Uterus (tissue), 2 donors: ENCODE data around the gene CTTN.

Experiments used
- CTCF ChIP-seq, 4 experiments: fragments of 200-600 bp in 2 of 4; fragments of 450-650 bp in 2 of 4; sonication (generic) in 2 of 4; IDR thresholded peaks; one replicate each; pipeline ENCODE4 v1.5.1; 2016 to 2019; ENCODE audit warnings: antibody characterized with exemption in 4 of 4, mild to moderate bottlenecking in 2 of 4, moderate library complexity in 1 of 4
- POLR2A ChIP-seq, 2 donors: fragments of 450-650 bp; IDR thresholded peaks; one replicate each; pipeline ENCODE4 v1.6.1; 2016; ENCODE audit warnings: antibody characterized with exemption in 2 of 2, mild to moderate bottlenecking in 1 of 2, moderate library complexity in 1 of 2

DNA sequence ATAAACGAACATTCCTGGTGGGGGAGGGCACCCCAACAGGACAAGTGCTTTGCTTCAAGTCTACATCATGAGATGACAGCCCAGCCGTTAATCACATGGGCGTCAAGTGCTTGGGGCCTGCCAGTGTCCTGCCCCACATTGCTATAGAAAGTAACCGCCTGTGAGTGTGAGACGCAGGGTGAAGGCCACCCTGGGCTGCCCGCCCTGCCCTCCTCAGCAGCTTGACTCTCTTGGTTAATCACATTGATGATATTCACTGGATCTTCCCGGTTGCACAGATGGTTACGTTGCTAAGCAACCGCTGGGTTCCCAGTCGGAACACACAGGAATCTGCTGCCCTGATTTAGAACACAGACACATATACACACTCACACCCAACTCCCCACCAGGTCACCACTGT is 79.3 kb downstream of the CTTN start:
- TF ChIP-seq CTCF (IDR thresholded peaks at IDR 0.05) (no peak), POLR2A (IDR thresholded peaks at IDR 0.05) (no peak)
